ENCODE measurements around the gene FUS. TPM values are rescaled to one million over a fixed set of nuclear protein-coding genes. Genes with fewer than 3 reads are reported as not detected.

FUS gene
- total and polyA plus RNA-seq, 9 of the 15 experiments (the other 6 are each of a cell fraction or from before 2014, with no cell fraction given): 43.9 to 575 (median 87.2) TPM

GRCh38 chr16:31142109-31143010, 37.6 kb upstream of the FUS start (continued):
- TF ChIP-seq AFF4 (CRISPR knock-in tag; IDR thresholded peaks at IDR 0.05): no peak
- TF ChIP-seq MBD1 (CRISPR knock-in tag; IDR thresholded peaks at IDR 0.05): peak; percentile 96
- 0 out of 2 replicates have a peak, but pooled peaks have one; percentile 12 for TF ChIP-seq ZNF24 (IDR thresholded peaks at IDR 0.05)
- TF ChIP-seq TOE1 (IDR thresholded peaks at IDR 0.05; ENCODE audit: borderline replicate concordance): peak; percentile 66; the same call in 1 of the 2 replicates
- no peak for TF ChIP-seq TOE1 (CRISPR knock-in tag; IDR thresholded peaks at IDR 0.05; ENCODE audit: borderline replicate concordance, low read depth)
- TF ChIP-seq ZNF77 (CRISPR knock-in tag; IDR thresholded peaks at IDR 0.05): no peak
- TF ChIP-seq LCOR (CRISPR knock-in tag; IDR thresholded peaks at IDR 0.05): peak; percentile 68
- TF ChIP-seq RBM22 (IDR thresholded peaks at IDR 0.05; ENCODE audit: low read depth, low read length, poor library complexity, severe bottlenecking): no peak
- peak; percentile 91 to 94 for TF ChIP-seq RAD21 (CRISPR knock-in tag; conservative IDR thresholded peaks at IDR 0.05 in 1 of 2, IDR thresholded peaks at IDR 0.05 in 1 of 2)
- peak; percentile 38 for TF ChIP-seq DACH1 (IDR thresholded peaks at IDR 0.05; ENCODE audit: partially characterized antibody)
- TF ChIP-seq USF1 (CRISPR knock-in tag; IDR thresholded peaks at IDR 0.05): no peak; the same call in 1 of the 2 replicates
- TF ChIP-seq SP1 (CRISPR knock-in tag; IDR thresholded peaks at IDR 0.05): peak; percentile 92
- no peak for TF ChIP-seq CREB1 (IDR thresholded peaks at IDR 0.05)
- TF ChIP-seq CREB1 (CRISPR knock-in tag; IDR thresholded peaks at IDR 0.05): peak; percentile 65
- no peak for TF ChIP-seq SREBF1 (IDR thresholded peaks at IDR 0.05; ENCODE audit: borderline replicate concordance, low read depth, low read length)
- no peak for TF ChIP-seq ZNF121 (CRISPR knock-in tag; conservative IDR thresholded peaks at IDR 0.05)
- TF ChIP-seq JUN (IDR thresholded peaks at IDR 0.05; ENCODE audit: borderline replicate concordance, low read depth, low read length): peak; percentile 67; the same call in 1 of the 2 replicates
- no peak for TF ChIP-seq JUN (CRISPR knock-in tag; IDR thresholded peaks at IDR 0.05; ENCODE audit: borderline replicate concordance)
- TF ChIP-seq KDM1A (IDR thresholded peaks at IDR 0.05): no peak
- peak; percentile 39; the same call in 1 of the 2 replicates for TF ChIP-seq NFIC (IDR thresholded peaks at IDR 0.05)
- TF ChIP-seq ETV6 (IDR thresholded peaks at IDR 0.05; ENCODE audit: borderline replicate concordance in 1 of 2, low read depth in 2 of 2, low read length in 1 of 2): peak in 1 of 2 experiments; percentile 28; a peak in 1 of 4 replicates
- TF ChIP-seq ETV6 (CRISPR knock-in tag; IDR thresholded peaks at IDR 0.05; ENCODE audit: borderline replicate concordance): no peak
